HuH-7.5 (cell line): ENCODE data around the gene CLSTN3.

Experiments used
- DNase-seq: peaks from one replicate; pipeline ENCODE4 v3.0.0; 2011; ENCODE audit warnings: low spot score

CLSTN3 gene

DNA sequence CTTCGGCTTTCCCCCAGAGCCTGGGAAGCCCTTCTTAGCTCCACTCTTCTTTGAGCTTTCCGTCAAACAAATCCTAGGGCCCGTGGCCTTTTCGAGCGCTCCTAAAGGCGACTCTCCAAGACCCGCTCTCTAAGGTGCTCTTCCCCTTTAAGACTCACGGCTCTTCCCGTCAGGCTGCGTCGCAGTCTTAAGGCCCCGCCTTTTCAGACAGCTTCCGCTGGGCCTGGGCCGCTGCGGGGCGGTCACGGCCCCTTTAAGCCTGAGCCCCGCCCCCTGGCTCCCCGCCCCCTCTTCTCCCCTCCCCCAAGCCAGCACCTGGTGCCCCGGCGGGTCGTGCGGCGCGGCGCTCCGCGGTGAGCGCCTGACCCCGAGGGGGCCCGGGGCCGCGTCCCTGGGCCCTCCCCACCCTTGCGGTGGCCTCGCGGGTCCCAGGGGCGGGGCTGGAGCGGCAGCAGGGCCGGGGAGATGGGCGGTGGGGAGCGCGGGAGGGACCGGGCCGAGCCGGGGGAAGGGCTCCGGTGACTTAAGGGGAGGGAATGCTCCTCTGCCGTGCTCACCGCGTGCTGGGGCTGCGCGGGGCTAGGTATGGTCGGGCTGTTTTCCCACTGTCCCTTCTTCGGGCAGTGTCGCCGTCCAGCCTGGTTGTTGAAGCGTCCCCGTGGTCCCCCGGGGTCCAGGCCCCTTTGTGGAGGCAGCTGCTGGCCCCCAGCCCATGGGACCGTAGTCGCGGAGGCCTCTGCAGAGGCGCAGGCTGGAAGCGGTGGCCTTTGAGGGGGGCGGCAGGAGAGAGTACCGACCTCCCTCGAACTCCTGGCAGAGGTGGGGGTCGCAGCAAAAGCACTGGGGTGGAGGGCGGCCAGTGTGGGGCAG is 59.5 kb downstream of the CLSTN3 start, which contains the start of gene PEX5:
TSS of gene PEX5 (plus strand) at position 289 of the 870 bp plus-strand sequence. CDS start 692 bp downstream, outside the sequence.
- peak; percentile 74 for DNase-seq

DNA sequence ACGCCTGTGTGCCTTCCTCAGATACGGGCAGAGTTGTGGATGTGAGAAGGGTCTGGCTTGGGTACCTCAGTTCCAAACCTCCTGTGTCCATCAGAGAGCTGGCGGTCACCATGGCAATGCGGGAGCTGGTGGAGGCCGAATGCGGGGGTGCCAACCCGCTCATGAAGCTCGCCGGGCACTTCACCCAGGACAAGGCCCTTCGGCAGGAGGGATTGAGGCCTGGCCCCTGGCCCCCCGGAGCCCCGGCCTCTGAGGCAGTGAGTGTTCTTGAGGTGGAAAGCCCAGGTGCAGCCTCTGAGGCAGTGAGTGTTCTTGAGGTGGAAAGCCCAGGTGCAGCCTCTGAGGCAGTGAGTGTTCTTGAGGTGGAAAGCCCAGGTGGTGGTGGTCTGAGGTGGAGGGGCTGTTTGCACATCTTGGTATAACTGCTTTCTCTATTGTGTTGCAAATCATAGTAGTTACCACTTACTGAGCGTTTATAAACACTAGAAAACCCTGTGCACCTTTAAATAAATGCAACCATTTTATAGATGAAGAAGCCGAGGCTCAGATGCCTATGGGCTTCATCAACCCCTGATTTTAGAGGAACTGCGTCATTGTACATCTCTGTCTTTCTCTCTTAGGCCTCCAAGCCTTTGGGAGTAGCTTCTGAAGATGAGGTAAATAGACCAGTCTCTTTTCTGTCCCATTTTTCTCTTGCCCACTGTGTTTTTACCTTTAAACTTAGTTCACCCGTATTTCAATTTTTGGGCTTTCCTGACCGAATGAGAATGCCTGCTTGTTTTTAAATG is 60.3 kb downstream of the CLSTN3 start:
- no peak for DNase-seq

DNA sequence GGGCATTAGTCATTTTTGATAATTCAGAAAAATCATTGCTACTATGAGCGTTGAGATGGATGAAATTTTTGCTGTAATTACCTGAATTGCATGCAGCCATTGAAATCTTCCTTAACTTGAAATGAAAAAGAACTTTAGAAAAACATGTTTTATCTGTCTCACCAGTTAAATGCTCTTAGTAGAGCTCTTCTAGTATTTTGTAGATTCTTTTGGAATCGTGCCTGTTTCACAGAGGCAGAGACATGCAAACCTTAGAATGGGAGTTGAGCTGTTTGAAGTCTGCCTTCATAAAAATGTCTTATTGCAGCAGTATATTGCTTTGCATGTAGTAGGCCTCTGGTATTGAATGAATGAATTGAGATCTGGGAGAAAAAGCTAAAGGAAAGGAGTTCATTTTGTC is 63.5 kb downstream of the CLSTN3 start:
- no peak for DNase-seq

DNA sequence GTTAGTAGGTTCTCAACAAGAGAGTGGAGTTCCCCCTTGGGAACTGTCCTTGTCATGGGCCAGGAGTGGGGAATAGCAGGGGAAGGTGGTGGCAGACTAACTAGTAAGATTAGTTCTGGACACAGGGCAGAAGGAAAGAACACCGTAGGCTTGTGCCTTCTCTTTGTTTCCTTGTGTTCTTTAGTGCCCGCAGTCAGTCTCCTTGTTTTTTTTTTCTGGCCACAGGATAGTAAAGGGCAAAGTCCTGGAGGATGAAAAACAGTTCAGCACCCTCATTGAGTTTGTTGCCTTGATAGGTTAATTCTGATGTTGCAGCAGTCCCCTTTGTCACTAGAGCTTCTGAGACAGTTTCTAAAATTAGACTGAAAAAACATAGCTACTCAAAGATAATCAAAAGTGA is 67.7 kb downstream of the CLSTN3 start:
- DNase-seq, result peak; percentile 33

DNA sequence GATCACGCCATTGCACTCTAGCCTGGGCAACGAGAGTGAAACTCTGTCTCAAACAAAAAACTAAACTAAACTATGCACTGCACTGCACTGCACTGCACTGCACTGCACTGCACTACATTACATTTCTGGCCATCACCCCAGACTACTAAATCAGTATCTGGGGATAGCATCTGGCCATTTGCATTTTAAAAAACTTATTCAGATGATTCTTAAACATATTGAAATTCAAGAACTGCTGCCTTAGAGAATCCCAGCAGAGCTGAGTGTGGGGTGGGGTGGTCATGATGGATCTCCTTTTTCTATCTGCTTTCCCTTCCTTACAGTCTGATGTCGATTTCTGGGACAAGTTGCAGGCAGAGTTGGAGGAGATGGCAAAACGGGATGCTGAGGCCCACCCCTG is 72.9 kb downstream of the CLSTN3 start:
- DNase-seq, result no peak

DNA sequence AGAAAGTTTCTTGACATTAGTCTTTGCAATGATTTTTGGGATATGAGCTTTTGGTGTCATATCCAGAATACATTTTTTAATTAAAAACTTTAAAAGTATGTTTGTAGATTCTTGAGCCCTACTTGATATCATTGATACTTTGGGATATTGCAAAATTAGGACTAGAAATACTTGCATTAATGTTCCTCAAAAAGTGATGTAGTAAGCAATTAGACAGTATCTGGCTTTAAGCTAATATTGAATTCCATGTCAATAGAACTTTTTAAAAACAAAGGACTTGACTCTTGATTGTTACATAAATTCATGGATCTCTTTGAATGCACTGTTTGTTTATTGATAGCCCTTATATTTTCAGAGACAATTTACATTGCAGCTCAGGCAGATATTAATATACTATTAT is 74.9 kb downstream of the CLSTN3 start:
- DNase-seq, result no peak

DNA sequence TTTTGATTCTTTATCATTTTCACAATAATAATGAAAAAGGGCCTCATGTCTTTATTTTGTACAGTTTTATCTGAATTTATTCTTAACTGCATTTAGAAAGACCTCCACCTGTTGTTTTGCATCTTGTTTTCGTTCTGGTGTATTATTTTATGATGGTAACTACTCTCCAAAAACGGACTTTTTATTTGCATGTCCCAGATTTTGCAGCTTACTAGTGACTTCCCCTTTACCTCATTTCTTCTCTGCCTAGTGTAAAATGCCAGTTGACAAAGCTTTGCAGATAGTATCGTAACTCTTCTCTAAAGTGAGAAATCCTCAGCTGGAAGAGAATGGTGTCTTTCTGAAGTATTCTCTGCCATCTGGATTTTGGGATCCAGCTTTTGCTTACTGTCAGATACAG is 76.5 kb downstream of the CLSTN3 start:
- no peak for DNase-seq

DNA sequence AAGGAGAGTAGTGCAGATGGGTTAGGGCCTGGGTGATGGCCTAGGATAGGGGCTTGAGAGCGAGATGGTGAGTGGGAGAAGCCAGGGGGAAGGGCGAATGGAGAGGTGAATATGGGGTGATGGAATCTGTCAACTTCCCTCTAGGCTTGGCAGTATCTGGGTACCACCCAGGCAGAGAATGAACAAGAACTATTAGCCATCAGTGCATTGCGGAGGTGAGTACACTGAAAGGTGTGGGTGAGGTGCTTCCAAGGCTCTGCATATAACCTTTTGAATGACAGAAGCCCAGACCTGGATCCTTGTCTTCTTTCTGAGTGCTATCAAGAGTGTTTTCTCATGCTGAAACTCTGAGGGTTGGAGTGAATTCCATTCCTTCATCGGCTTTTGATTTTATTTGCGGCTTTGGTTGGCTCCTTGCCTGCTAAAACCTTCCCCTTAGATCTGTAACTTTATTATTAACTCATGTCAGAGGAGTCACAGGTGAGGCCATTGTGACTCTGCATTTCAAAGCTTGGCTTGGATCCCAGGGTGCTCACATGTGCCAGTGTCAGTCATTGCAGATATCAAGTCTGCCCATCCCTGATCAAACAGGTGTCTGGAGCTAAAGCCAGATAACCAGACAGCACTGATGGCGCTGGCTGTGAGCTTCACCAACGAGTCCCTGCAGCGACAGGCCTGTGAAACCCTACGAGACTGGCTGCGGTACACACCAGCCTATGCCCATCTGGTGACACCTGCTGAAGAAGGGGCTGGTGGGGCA is 77.9 kb downstream of the CLSTN3 start:
- DNase-seq, result no peak
